HG03520 (cell line): Measurements from ENCODE around the gene RABGGTA.
A peak's percentile ranks its signal among the peaks of the same experiment; 100 is the strongest.
"Not testable (repeated sequence)": the region's sequence is repeated elsewhere in the genome, so short reads cannot be mapped to it uniquely, and the experiment has no call there.

Source experiments
- ATAC-seq: cut with Tn5 transposase; IDR thresholded peaks from one replicate; pipeline ENCODE4 v1.9.1; 2021; ENCODE audit warnings: mild to moderate bottlenecking, moderate library complexity; ENCODE audit not compliant: unreplicated experiment

The RABGGTA gene

DNA sequence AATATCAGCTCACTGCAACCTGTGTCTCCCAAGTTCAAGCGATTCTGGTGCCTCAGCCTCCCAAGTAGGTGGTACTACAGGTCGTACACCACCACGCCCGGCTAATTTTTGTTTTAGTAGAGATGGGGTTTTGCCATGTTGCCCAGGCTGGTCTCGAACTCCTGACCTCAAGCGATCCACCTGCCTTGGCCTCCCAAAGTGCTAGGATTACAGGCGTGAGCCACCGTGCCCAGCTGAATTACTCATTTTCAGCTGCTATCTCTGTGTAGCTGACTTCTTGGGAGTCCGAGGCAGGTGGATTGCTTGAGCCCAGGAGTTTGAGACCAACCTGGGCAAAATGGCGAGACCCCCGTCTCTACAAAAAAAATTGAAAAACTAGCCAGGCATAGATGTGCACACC lies 26.0 kb downstream of the RABGGTA start:
- ATAC-seq, result not testable (repeated sequence)

DNA sequence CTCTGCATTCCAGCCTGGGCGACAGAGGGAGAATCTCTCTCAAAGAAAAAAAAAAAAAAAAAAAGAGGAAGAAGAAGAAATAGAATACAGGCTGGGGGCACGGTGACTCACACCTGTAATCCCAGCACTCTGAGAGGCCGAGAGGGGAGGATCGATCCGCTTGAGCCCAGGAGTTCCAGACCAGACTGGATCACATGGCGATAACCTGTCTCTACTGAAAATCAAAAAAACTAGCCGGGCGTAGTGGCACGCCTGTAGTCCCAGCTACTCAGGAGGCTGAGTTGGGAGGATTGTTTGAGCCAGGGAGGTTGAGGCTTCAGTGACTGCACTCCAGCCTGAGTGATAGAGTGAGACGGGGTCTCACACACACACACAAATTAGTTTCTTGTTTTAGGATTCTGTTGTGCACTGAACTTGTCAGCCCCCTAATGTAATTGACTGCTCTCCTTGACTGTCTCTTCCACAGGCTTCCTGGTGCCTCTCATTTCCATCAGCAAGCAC lies 28.0 kb downstream of the RABGGTA start:
- ATAC-seq, result no peak

DNA sequence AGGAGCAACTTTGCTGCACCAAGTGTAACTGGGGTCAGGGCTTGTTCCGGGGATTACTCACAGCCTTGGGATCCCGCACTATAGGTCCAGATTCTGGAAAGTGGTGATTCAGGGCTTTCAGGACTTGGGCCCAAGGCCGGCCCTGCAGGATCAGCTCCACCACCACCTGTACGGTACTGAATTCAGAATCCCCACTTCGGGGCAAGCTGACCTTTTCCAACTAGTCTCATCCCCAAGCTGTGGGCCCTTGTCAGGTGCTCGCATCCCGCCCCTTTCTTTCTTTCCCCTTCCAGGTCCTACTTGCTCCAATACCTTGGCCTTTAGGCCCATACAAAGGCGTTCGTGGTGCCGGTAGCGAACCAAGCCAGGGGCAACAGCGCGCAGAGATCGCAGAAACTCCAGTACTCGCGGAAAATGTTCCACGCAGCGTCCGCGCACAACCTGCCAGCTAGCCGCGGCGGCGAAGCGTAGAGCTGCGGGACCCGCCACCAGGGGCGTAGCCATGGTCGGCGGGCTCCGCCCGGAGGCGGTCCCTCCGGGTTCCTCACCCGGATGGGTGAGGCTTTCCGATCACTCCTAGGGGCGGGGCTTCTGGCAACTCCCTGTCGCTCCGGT lies 29.5 kb downstream of the RABGGTA start:
- peak; percentile 69 for ATAC-seq

DNA sequence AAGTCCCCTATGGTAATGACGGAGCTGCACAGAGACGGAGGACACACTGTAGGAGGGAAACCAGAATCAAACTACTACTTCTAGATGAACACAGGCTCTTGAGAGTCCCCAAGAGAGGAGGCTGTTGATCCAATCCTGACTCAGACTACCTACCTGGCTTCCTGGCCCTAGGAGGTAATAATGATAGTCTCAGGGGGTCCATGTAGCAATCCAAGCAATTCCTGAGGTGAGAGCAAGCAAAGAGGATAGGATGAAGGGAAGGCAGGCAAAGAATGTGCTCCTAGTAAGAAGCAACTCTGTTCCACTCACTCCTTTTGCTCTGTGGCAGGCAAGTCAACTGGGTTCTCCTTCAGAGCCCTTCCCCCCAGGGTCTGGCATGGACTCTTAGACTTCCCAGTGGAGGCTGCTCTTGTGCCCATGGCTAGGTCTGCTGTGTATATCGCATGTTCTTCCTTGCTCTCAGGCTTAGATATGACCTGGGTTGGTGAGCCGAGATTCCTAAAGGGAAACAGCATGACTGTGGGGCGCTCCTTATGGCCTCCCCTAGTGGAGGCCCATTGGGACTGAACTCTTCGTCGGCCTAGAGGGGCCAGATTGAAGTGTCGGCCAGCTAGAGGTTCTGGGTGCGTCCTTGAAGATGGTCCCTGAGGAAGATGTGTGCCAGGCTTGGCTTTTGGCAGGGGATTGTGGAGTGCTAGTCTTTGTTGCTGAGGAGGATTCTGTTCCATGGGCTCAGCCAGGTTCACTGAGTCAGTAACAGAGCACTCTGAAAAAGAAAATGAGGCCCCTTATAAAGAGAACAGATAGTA lies 31.1 kb downstream of the RABGGTA start:
- no peak for ATAC-seq

DNA sequence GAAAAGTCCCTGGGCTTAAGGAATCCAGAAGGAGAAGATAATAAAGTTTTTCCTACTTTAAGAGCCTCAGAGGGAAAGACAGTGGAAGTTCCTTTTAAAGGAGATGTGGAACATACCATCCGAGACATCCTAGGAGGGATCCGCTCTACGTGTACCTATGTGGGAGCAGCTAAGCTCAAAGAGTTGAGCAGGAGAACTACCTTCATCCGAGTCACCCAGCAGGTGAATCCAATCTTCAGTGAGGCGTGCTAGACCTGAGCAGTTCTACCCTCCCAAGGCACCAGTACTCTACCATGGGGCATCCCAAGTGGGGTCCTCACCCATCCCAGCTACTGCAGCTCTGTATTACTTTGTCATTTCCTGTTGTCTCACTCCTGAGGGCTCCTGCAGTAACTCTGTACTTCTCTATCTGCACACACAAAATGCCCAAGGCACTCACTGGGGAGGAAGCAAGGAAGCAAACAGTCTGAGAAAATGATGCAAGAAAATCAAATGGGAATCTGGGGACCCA lies 32.8 kb downstream of the RABGGTA start:
- ATAC-seq, result no peak

DNA sequence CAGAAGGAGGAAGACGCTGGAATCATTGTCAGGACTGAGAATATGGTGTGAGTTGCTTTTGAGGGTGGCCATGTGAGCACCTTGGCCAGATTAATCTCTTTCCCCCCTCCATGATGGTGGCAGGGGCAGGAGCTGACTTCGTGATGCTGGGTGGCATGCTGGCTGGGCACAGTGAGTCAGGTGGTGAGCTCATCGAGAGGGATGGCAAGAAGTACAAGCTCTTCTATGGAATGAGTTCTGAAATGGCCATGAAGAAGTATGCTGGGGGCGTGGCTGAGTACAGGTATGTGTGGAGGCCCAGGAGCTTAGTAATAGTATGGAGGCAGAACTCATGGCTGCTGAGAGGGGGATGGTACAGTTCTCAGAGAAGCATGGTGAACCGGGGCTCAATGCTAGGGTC lies 33.3 kb downstream of the RABGGTA start:
- ATAC-seq, result no peak

DNA sequence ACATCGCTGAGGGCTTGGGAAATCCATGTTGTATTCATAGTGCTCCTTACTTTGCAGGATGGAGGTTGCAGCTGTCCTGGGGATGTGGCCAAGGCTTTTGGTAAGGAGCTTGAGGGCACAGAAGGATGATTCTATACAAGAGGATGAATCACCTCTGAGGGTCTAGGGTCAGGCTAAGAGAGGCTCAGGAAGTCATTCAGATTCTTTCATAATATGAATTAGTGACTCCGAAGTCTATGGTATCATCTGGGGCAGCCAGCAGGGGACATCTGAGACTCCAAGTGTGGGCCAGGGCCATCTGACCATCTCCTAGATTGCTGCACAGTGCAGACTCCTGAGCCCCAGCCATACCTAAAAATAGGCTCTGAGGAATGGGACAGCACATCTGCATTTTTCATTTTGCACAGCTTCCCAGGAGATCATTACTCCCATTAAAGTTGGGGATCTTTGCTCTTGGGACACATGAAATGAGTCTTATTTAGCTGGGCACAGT lies 33.9 kb downstream of the RABGGTA start:
- ATAC-seq, result no peak

DNA sequence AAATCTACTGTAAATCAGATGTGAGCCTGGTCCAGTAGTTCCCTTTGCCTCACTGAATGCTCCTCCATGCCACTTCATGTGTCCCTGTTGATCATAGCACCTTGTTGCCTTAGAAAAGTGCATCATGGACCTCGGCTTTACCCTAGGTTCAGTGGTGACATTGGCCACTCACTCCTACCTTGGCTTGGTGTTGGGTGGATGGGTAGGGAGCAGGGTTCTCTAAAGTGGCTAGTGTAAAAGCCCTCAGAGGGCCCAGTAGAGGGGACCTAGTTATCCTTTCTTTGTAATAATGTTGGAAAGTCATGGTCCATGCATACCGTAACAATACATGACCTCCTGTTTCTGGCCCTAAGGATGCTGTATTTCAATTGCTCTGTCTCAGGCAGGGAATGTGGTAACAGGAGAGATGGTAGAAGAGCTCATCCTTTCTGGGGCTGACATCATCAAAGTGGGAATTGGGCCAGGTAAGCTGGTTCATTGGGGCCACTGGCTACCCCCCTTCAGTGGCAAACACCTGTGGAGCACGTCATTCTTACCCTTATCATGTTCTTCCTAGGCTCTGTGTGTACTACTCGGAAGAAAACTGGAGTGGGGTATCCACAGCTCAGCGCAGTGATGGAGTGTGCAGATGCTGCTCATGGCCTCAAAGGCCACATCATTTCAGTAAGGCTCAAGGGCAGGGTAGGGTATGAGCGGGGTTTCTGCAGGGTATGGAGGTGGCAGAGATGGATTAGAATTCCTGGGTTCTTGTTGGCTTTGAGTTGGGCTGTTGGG lies 34.5 kb downstream of the RABGGTA start:
- no peak for ATAC-seq

DNA sequence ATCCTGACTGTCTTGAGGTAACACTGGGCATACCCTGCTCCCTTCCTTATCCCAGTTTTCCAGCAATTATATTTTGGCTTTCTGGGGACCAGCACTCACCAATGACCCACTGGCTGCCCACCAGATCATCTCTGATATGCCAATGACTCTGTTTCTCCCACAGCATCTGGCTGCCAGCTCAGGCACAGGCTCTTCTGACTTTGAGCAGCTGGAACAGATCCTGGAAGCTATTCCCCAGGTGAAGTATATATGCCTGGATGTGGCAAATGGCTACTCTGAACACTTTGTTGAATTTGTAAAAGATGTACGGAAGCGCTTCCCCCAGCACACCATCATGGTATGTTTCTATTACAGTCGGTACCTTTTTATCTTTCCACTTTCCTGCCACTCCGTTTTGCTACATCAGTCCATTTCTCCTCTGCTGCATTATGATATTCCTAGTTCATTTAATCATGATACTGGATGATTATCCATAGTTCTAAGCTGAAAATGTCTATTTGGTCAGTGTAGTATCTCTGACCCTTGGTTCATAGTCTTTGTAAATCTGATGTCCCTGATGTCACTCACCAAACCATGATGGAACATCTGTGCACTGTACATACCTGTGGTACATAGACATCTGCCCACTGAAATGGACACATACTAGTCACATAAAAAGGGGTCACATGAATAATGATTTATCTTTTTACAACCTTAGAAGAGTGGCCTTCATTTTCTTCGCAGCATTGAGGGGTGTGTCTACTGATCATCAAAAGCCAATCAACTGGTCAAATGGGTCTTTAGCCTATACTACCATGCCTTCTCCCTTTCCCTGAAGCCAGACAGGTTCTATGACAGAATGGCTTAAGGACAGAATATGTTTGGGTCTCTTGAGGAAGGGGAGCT lies 35.4 kb downstream of the RABGGTA start:
- ATAC-seq, result no peak

DNA sequence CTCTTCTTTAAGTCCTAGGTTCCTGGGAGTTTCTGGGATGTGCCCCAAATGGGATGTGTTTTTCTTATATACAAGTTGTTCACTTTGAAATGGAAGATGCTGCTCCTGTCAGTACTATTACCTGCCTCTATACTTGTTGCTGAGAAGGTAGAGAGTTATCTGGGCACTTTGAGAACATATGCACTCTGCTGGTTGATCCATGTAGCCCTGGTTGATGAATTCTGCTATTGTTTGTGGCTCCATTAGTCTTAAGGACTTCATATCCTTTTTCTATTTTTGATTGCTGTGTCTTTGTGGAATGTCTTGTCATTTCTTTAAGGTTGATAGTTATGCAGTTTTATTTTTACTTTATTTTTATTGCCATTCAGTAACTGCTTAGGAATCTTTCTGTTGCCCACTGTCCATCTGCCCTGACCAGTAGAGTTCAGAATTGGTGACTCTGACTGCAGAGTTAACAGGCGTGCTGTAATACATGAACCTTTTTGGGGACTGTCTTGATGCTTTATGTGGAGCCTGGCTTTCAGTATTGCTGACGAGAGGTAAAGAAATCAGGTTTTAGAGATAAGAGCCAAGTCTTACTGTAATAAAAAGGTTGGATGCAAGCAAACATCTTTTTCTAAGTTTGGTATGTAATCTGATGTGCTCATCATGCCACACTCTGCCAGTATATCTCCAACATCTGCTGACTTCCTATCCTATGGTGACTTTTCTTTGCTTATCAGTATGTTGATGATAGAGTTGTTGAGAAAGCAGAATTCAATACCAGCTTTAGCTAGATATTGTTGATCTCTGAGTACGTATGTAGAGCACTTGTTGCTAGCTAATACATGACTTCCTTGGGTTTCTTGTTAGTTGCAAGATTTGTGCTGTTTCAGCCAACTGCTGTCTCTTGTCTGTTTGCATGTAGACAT lies 37.0 kb downstream of the RABGGTA start:
- no peak for ATAC-seq

DNA sequence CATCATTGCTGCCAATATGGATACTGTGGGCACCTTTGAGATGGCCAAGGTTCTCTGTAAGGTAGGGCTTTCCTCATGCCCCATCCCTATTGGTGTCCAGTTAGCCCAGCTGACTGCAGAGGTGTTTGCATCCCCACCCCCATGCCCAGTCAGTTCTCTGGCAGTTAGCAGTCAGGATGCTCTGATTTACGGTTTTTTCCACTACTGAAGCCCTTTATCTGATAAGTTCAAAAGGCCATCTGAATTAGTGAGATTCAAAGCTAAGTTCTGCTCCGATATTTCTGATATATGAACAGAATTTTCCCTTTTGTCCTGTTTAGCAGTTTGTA lies 37.9 kb downstream of the RABGGTA start:
- no peak for ATAC-seq

DNA sequence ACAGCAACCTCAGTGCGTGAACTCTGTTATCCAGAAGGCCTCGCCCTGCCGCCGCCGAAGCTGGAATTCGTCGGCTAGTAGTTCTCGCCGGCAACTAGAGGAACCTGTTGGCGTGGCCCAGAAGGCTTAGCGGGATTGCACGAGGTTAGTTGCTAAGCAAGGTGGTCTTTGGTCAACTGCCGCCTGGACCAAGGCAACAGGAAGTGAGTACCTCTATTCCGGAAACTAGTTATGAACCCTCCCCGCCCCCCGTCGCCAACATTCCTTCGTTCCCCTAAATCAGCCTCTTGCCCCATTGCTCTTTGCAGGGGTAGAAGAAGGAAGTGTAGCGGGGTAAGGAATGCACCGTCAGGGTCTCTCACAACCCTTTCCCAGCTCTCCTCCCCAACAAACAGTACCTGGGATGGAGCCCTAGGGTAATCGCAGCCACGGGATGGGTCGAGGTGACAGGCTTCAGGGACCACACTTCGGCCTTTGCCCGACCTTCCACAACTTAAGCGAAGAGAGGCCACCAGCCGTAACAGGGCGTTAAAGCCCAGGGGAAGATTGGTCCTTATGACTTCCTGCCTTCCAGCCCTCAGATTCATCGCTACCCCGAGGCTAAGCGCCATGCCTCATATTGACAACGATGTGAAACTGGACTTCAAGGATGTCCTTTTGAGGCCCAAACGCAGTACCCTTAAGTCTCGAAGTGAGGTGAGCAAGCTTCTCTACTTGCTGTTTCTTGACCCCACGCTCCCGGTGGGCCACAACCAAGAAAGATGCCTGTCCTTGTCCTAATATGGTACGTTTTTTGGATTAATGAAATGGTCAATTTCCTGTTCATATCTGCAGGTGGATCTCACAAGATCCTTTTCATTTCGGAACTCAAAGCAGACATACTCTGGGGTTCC lies 38.5 kb downstream of the RABGGTA start, which contains the start of gene GMPR2:
Gene GMPR2, plus strand, starts transcription at position 285 of the 893 bp plus-strand sequence. Its CDS starts 325 bp downstream, at position 610.
- ATAC-seq, result peak; percentile 44

DNA sequence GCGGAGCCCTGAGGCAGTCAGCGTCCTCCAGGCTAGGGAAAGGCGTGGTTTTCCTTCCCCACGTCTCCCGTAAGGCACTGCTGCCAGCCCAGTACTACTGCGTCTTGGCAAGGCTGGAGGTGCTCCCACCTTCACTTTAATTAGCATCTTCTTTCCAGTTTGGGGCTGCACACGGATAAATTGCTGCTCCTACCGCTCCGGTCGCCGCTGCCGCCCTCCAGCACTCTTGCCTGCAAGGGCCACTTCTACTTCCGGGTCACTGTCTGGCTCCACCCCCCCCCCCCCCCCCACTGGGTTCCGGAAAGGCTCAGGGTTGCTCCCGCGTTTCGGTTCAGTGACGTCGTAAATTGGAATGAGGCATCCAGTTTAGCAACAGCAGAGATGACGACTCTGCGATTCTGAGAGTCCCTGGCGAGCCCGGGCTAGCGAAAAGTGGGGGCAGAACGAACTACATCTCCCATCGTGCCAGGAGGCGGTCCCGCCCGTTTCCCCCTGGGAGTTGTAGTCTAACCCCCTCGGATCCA lies 39.2 kb downstream of the RABGGTA start, which contains the start of gene NEDD8:
Gene NEDD8, minus strand, starts transcription at position 247 of the 524 bp plus-strand sequence. Its CDS starts 100 bp downstream, at position 147.
- ATAC-seq, result peak; percentile 67

DNA sequence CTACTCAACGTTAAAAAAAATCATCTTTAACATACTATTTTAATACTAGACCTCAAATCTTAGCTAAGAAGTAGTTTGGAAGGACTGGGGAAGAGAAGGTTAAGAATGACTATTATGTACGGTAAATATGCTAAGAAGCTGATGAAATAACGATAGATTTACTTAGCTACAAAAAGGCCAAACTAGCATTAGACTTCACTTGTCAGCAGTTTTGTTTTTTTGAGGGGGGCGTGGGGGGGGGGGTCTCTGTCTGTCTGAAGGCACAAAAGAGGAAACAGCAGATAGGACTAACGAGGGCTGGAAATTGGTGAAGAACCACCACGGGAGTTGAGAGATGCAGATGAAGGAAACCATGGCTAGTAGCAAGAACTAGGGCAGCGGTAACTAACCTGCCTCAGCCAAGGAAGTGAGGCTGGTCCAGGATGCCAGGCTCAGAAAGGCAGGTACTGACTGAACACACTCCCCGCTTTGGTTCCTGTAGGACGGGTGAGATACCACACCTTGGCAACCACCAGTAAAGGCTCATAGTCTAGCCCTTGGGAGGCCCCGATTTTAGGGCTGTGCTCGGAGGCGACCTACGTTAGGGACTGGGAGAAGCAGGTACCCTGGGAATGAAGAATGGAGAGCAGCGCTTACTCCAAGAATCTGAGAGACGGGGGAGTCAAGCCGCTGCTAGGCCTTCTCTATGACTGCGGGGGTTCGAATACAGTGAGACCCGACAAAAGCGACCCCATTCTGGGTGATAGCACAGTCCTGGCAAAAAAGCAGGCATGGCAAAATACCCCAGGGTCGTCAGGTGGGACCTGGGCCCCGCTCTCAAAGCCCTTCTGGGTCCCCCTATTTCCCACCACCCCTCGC lies 39.9 kb downstream of the RABGGTA start:
- no peak for ATAC-seq

DNA sequence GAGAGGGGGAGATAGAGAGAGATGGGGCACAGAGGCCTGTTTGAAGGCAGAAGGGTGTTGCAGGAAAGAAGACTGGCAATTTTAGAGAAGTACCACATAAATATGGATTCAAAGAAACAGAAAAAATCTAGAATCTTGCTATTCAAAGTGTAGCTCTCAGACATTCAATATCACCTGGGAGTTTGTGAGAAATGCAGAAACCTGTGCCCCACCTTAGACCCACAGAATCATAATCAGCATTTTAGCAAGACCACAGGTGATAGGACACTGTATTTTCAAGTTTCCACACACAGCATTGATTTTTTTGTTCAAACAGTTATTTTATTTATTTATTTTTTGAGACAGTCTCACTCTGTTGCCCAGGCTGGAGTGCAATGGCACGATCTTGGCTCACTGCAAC lies 42.5 kb downstream of the RABGGTA start:
- ATAC-seq, result no peak

DNA sequence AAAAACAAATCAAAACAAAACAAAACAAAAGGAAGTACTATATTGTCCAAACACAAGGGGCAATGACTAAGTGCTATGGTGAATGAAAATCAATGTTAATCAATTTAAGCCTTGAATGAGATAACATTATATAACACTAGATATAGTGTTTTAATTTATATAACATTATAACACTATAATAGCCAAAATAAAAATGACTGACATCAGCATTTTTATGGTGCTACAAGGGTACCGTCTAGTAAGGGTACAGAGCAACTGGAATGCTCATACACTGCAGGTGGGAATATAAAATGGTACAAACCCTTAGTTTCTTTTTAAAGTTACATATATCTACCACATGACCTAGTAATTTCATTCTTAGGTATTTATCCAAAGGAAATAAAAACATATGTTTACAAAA lies 44.9 kb downstream of the RABGGTA start:
- ATAC-seq, result no peak

DNA sequence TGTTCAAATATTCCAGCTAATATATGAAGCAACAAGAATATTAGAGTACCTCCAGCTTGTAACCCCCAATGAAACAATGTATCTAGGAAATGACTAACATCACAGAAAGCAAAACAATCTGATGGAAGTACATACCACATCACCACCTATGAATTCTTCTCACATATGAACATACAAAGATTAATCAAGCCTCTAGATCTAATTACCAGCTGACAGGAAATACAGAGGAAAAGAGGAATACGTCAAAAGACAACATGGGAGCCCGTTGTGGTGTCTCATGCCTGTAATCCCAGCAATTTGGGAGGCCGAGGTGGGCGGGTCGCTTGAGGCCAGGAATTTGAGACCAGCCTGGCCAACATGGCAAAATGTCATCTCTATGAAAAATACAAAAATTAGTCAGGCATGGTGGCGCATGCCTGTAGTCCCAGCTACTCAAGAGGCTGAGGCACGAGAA lies 46.8 kb downstream of the RABGGTA start:
- ATAC-seq, result no peak
